GM10847 (cell line): ENCODE measurements around the gene PLBD2.

Experiments used
- POLR2A ChIP-seq: IDR thresholded peaks from 2 replicates; pipeline ENCODE4 v1.6.1; 2011; ENCODE audit not compliant: insufficient read length; ENCODE audit errors: extremely low read depth

The PLBD2 gene

DNA sequence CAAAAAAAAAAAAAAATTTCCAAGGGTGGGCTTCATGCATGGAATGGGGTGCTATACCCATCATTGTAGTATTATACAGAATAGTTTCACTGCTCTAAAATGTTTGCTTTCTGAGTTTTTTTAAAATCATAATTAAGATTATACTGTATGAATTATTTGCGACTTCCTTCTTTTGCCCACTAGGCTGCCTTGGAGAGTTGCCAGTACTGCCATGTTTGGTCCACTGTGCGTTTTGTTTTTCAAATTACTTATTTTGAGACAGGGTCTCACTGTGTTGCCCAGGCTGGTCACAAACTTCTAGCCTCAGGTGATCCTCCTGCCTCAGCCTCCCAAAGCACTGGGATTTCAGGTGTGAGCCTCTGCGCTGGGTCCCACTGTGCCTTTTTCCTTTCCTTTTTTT, 19.9 kb downstream of the PLBD2 start:
- TF ChIP-seq POLR2A = no peak

- no peak for TF ChIP-seq POLR2A
These were observed 22.8 kb downstream of the PLBD2 start for GRCh38 chr12:113381220-113381619.

- TF ChIP-seq POLR2A = no peak
These were observed 23.8 kb downstream of the PLBD2 start for GRCh38 chr12:113382206-113382605.

GRCh38 chr12:113384778-113385177, 26.4 kb downstream of the PLBD2 start:
- TF ChIP-seq POLR2A = no peak

DNA sequence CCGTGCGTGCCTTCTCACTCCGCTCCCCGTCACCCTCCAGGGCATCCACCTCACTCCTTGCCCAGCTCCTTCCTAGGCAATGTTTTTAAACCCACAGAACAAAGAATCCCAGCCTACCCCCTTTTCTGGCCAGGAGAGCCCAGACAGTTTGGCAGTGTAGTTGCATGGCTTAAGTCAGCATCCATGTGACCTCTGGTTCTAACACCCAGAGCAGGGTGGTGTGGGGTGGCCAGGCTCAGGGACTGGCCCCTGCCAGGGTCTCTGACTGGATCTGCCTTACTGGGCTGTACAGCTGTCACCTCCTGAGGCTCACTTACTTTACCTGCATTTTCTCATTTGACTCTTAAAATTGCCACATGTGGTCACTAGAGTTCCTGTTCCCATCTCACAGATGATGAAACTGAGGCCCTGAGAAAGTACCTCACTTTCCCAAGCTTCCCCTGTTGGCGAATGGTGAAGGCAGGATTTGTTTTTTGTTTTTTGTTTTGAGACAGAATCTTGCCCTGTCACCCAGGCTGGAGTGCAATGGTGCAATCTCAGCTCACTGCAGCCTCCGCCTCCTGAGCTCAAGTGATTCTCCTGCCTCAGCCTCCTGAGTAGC, 27.0 kb downstream of the PLBD2 start:
- no peak for TF ChIP-seq POLR2A

- TF ChIP-seq POLR2A = no peak
These were observed 28.6 kb downstream of the PLBD2 start for GRCh38 chr12:113386866-113387566.

GRCh38 chr12:113387631-113388030, 29.2 kb downstream of the PLBD2 start:
- no peak for TF ChIP-seq POLR2A

- no peak for TF ChIP-seq POLR2A
These were observed 30.0 kb downstream of the PLBD2 start for GRCh38 chr12:113388351-113388750.

DNA sequence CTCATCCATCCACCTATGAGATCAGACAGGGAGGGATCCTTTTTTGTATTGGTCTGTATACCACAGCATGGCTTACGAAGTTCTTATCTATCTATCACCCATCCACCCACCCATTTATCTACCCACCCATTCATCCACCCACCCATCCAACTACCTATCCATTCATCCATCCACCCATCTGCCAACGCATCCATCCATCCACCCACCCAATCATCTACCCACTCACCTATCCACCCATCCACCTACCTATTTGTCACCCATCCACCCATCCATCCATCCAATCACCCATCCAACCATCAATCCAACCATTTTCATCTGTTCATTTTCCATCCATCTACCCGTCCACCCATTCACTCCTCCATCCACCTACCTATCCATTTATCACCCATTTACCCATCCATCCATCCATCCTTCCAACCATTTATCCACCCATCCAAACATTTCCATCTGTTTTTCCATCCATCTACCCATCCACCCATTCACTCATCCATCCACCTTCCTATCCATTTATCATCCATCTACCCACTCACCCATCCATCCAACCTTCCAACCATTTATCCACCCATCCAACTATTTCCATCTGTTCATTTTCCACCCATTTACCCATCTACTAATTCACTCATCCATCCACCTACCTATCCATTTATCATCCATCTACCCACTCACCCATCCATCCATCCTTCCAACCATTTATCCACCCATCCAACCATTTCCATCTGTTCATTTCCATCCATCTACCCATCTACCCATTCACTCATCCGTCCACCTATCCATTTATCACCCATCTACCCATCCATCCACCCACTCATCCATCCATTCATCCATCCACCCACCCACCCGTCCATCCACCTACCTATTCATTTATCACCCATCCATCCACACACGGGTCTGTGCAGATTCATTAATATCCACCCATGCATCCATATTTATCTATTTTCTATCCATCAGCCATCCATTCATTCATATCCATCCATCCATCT, 32.0 kb downstream of the PLBD2 start:
- TF ChIP-seq POLR2A = no peak

DNA sequence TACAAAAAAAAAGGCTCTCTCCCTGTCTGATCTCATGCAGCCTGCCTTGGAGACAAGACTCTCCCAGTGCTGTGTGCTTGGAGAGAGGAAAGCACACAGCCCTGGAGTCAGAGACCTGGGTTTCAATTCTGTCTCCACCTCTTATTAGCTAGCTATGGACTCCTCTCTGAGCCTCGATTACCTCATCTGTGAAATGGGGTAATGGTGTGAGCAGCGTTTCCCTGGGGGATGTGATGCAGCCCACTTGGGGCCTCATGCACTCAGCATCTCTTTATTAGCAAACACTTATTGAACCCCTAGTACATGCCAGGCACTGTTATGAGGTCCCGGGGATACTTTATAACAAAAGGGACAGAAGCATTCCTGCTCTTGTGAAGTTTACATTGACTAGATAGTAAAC, 32.8 kb downstream of the PLBD2 start:
- no peak for TF ChIP-seq POLR2A

DNA sequence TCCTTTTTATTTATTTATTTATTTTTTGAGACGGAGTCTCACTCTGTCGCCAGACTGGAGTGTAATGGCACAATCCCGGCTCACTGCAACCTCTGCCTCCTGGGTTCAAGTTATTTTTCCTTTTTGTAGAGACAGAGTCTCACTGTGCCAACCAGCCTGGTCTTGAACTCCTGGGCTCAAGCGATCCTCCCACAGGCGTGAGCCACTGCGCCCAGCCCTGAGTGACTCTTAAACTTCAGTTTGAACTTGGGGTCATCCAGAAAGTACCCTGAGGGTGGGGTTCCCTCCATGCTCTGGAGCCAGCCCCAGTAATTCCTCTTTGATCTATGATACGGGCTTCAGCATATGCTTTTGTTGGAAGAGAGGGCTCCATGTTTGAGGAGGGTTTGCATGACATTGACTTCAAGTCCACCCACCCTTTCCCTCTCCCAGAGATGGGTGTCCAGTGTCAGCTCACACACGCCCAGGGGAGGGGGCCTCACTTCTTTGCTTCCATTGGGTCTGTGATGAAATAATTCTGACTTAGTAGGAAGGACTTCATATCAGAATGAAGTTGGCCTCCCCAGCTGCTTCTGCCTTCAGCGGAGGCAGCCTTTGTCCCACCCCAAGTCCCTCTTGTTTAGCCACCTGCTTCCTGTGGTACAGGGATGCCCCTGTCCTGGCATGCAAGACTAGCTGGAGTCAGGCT, 33.4 kb downstream of the PLBD2 start:
- no peak for TF ChIP-seq POLR2A

- no peak for TF ChIP-seq POLR2A
These were observed 34.1 kb downstream of the PLBD2 start for GRCh38 chr12:113392520-113392919.

- no peak for TF ChIP-seq POLR2A
These were observed 34.7 kb downstream of the PLBD2 start for GRCh38 chr12:113392988-113393579.

- TF ChIP-seq POLR2A = no peak
These were observed 35.4 kb downstream of the PLBD2 start for GRCh38 chr12:113393749-113394148.

DNA sequence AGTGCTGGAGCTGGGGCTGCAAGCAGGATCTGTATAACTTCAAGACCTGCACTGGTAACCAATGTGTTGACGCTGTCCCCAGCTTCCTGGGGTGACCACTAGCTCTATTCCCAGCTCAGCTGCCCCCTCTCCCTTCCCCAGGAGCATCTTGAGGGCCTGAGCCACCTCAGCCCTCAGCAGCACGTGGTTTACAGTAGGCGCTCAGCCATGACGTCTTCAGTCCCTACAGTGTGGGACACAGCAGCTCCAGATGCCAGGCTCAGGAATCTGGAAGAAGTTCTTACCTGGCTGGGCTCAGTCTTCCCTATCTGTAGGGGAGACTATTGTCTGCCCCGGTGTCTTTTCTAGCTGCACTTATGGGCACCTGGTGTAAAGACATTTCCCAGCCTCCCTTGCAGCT, 36.7 kb downstream of the PLBD2 start:
- no peak for TF ChIP-seq POLR2A
